HG03575 (cell line): Measurements from ENCODE around the gene ANKRD34A.
"Not testable (repeated sequence)": the region's sequence is repeated elsewhere in the genome, so short reads cannot be mapped to it uniquely, and the experiment has no call there.

Experiments
- ATAC-seq: cut with Tn5 transposase; IDR thresholded peaks from one replicate; pipeline ENCODE4 v1.9.1; 2021; ENCODE audit not compliant: unreplicated experiment, insufficient number of reproducible peaks, low FRiP score; ENCODE audit errors: extremely low read depth

The ANKRD34A gene

GRCh38 chr1:145922266-145922665, 42.1 kb downstream of the ANKRD34A start:
- ATAC-seq: no peak

GRCh38 chr1:145920297-145920696, 44.1 kb downstream of the ANKRD34A start:
- ATAC-seq: not testable (repeated sequence)

- ATAC-seq: no peak
Measured at GRCh38 chr1:145918992-145919939, 45.1 kb downstream of the ANKRD34A start.

GRCh38 chr1:145918144-145918991, 46.0 kb downstream of the ANKRD34A start, which contains the start of gene PEX11B:
Gene PEX11B (minus strand): TSS chr1:145918717. CDS start chr1:145918688, 29 bp downstream.
- ATAC-seq: peak; percentile 55

GRCh38 chr1:145917595-145917994, 46.8 kb downstream of the ANKRD34A start:
- no peak for ATAC-seq

GRCh38 chr1:145916745-145917144, 47.6 kb downstream of the ANKRD34A start:
- ATAC-seq: no peak

- ATAC-seq: no peak
Measured at GRCh38 chr1:145912128-145912641, 52.2 kb downstream of the ANKRD34A start.
